T-helper 2 cell treated with Interferon-gamma antibody and Interleukin-4, amounts not matched to agents 5 μg/mL and 100 μg/mL, for 36 hours (primary cell): ENCODE measurements around the gene TARS3.

ENCODE experiments used
- DNase-seq: peaks from one replicate; pipeline ENCODE4 v3.0.0; 2021; ENCODE audit warnings: low spot score
- H3K27ac Mint-ChIP-seq: one replicate; pipeline ENCODE4 v1.8.0; 2021; ENCODE audit warnings: mild to moderate bottlenecking, mixed read lengths
- H3K27me3 Mint-ChIP-seq: one replicate; pipeline ENCODE4 v1.8.0; 2021; ENCODE audit warnings: low read depth, mixed read lengths
- H3K36me3 Mint-ChIP-seq: one replicate; pipeline ENCODE4 v1.8.0; 2021; ENCODE audit warnings: low read depth, mixed read lengths
- H3K4me1 Mint-ChIP-seq: one replicate; pipeline ENCODE4 v1.8.0; 2021; ENCODE audit warnings: low read depth, mixed read lengths
- H3K4me3 Mint-ChIP-seq: one replicate; pipeline ENCODE4 v1.8.0; 2022; ENCODE audit warnings: mild to moderate bottlenecking, moderate library complexity, mixed read lengths
- H3K9me3 Mint-ChIP-seq: one replicate; pipeline ENCODE4 v1.8.0; 2021; ENCODE audit warnings: mixed read lengths

TARS3 gene

DNA sequence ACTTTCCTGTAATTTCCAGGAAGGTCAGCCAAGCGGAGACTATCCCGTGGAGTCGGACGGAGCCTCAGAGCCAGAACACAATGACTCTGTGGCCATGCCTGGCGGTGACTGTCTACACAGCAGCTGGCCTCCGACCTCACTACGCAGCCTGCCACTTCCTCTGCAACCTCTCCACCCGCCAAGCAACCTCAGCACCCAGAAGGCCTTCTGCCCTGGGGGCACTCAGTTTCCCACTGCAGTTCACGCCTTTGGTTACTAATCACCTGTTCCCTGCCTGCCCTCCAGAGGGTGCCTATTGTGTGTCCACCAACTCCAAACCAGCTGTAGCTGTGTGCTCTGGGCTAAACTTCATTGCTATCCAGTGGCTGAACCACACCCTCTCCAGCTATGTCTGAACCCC lies 116.1 kb downstream of the TARS3 start:
- DNase-seq, result no peak
- H3K27me3 Mint-ChIP-seq, result peaks cover 6% of the 10 kb centered on the region
- no peaks in the 10 kb centered on the region for H3K9me3 Mint-ChIP-seq
- H3K4me3 Mint-ChIP-seq, result no peak overlapping the region
- H3K4me1 Mint-ChIP-seq, result no peaks in the 10 kb centered on the region
- H3K36me3 Mint-ChIP-seq, result no peaks in the 10 kb centered on the region
- H3K27ac Mint-ChIP-seq, result no peak overlapping the region

DNA sequence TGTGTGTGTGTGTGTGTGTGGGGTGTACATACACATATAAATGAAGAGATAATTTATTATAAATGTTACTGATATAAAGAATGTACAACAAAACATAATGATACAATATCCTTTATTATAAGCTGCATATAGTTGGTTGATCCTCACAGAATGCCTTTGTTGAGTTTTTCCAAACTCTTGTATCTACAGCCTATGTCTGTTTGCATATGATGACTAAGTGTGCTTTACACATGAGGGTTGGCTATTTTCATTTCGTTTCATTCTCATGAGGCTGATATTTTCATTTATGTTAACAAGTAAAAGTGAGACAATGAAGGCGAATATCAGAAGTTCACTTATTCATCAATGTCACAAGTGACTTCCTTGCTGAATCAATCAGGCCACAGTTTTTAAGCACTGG lies 117.2 kb downstream of the TARS3 start:
- Mint-ChIP-seq H3K27ac (no peak overlapping the region), H3K4me3 (no peak overlapping the region), H3K36me3 (no peaks in the 10 kb centered on the region), H3K4me1 (no peaks in the 10 kb centered on the region), H3K27me3 (peaks cover 6% of the 10 kb centered on the region), H3K9me3 (no peaks in the 10 kb centered on the region)
- no peak for DNase-seq

DNA sequence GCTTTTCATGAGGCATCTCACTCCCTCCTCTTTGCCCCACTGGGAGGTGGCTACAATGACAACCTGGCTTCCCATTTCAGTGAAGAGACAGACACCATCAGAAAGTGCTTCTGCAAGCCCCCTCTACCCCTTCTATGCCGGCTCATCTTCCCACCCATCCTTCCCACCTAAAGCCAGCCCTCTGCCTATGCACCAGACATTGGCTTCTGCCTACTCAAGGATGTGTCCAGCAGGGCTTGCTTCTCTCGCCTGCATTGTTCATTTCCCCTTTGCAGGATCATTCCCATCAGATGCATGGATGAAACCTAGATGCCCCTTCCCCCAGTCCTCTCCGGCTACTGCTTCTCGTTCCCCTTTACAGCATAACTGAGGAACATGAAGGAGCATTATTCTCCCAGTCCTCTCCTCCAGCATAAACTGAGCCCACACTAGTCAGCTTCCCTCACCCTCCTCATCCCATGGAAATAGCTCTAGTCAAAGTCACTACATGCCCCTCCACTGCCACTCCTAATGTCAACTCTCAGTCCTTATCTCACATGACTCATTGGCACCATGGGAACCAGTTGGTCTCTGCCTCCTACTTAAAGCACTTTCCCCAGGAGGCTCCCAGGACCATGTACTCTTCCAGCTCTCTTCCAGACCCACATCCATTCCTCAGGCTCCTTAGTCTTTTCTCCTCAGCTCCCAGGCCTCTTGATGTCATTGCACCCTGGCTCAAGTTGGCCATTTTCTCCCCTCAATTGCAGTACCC lies 120.0 kb downstream of the TARS3 start:
- no peaks in the 10 kb centered on the region for H3K36me3 Mint-ChIP-seq
- no peak for DNase-seq
- no peaks in the 10 kb centered on the region for H3K9me3 Mint-ChIP-seq
- no peak overlapping the region for H3K27ac Mint-ChIP-seq
- no peaks in the 10 kb centered on the region for H3K4me1 Mint-ChIP-seq
- H3K4me3 Mint-ChIP-seq, result no peak overlapping the region
- peaks cover 15% of the 10 kb centered on the region for H3K27me3 Mint-ChIP-seq
